ENCODE data around the gene THOC6. TPM values are rescaled to one million over a fixed set of nuclear protein-coding genes. Genes with fewer than 3 reads are reported as not detected.

The THOC6 gene
- total RNA-seq, 1 donor from 2014 or later = 40.1 TPM

- H3K9me3 Mint-ChIP-seq = no peaks in the 10 kb centered on the region
- no peak for DNase-seq (ENCODE audit: extremely low spot score, unreplicated experiment)
- H3K4me1 Mint-ChIP-seq (ENCODE audit: unreplicated experiment) = no peaks in the 10 kb centered on the region
- no peak overlapping the region for H3K27ac Mint-ChIP-seq
- no peaks in the 10 kb centered on the region for H3K36me3 Mint-ChIP-seq
- H3K4me3 Mint-ChIP-seq = no peak overlapping the region
- no peaks in the 10 kb centered on the region for H3K27me3 Mint-ChIP-seq
- TF ChIP-seq CTCF (conservative IDR thresholded peaks at IDR 0.05) = no peak
Observed at GRCh38 chr16:2992383-2993081, 31.3 kb upstream of the THOC6 start.

GRCh38 chr16:2996298-2996697, 27.5 kb upstream of the THOC6 start:
- no peaks in the 10 kb centered on the region for H3K4me1 Mint-ChIP-seq (ENCODE audit: unreplicated experiment)
- no peak overlapping the region for H3K4me3 Mint-ChIP-seq
- H3K27ac Mint-ChIP-seq = no peak overlapping the region

GRCh38 chr16:2999929-3000328, 23.9 kb upstream of the THOC6 start:
- H3K4me1 Mint-ChIP-seq (ENCODE audit: unreplicated experiment) = no peaks in the 10 kb centered on the region
- TF ChIP-seq CTCF (conservative IDR thresholded peaks at IDR 0.05) = no peak
- no peak overlapping the region for H3K4me3 Mint-ChIP-seq
- DNase-seq (ENCODE audit: extremely low spot score, unreplicated experiment) = no peak
- H3K27me3 Mint-ChIP-seq = peaks cover 28% of the 10 kb centered on the region
- H3K27ac Mint-ChIP-seq = no peak overlapping the region
- no peaks in the 10 kb centered on the region for H3K36me3 Mint-ChIP-seq
- H3K9me3 Mint-ChIP-seq = no peaks in the 10 kb centered on the region

More at GRCh38 chr16:2996298-2996697, 27.5 kb upstream of the THOC6 start:
- no peak for TF ChIP-seq CTCF (conservative IDR thresholded peaks at IDR 0.05)
- no peaks in the 10 kb centered on the region for H3K36me3 Mint-ChIP-seq
- no peak for DNase-seq (ENCODE audit: extremely low spot score, unreplicated experiment)
- H3K27me3 Mint-ChIP-seq = peaks cover 18% of the 10 kb centered on the region
- no peaks in the 10 kb centered on the region for H3K9me3 Mint-ChIP-seq

- no peak for DNase-seq (ENCODE audit: extremely low spot score, unreplicated experiment)
- H3K4me3 Mint-ChIP-seq = no peak overlapping the region
- no peak for TF ChIP-seq CTCF (conservative IDR thresholded peaks at IDR 0.05)
- no peaks in the 10 kb centered on the region for H3K9me3 Mint-ChIP-seq
- no peaks in the 10 kb centered on the region for H3K36me3 Mint-ChIP-seq
- H3K4me1 Mint-ChIP-seq (ENCODE audit: unreplicated experiment) = no peaks in the 10 kb centered on the region
- no peak overlapping the region for H3K27ac Mint-ChIP-seq
- H3K27me3 Mint-ChIP-seq = peaks cover 30% of the 10 kb centered on the region
Observed at GRCh38 chr16:3000540-3000939, 23.3 kb upstream of the THOC6 start.

- no peak for TF ChIP-seq CTCF (conservative IDR thresholded peaks at IDR 0.05)
- Mint-ChIP-seq H3K9me3 (no peaks in the 10 kb centered on the region), H3K27ac (no peak overlapping the region), H3K4me1 (ENCODE audit: unreplicated experiment) (no peaks in the 10 kb centered on the region), H3K36me3 (no peaks in the 10 kb centered on the region), H3K27me3 (peaks cover 34% of the 10 kb centered on the region), H3K4me3 (no peak overlapping the region)
- no peak for DNase-seq (ENCODE audit: extremely low spot score, unreplicated experiment)
Observed at GRCh38 chr16:3001316-3001715, 22.5 kb upstream of the THOC6 start.

Data from type B pancreatic cell (in vitro differentiated cells).